Caki2 (cell line): ENCODE measurements around the gene PLCH1. TPM values are rescaled to one million over a fixed set of nuclear protein-coding genes. Genes with fewer than 3 reads are reported as not detected.

Experiments
- DNase-seq: peaks from one replicate; pipeline ENCODE4 v3.0.0-alpha.2; 2015; ENCODE audit warnings: low read depth
- in situ Hi-C: cut with HindIII; loops from 2 replicates; pipeline ENCODE4 v1.10.0; 2016; ENCODE audit warnings: low sequenced_read_pairs, low pct_unique_long_range_greater_than_20kb, mixed read lengths
- total RNA-seq: library from RNA; depleted of rRNA; stranded (reverse); fragments of >200 nt; shearing (Covaris generic); gene quantifications from 2 replicates; pipeline ENCODE4 v1.2.3, GENCODE V29; 2014; ENCODE audit warnings: low replicate concordance

Gene PLCH1
- total RNA-seq, 1 experiment from 2014 or later, result 5.6 TPM

- no peak for DNase-seq
- in situ Hi-C loops, result no loop called here
Measured at GRCh38 chr3:155481089-155481488, 263.8 kb downstream of the PLCH1 start.

DNA sequence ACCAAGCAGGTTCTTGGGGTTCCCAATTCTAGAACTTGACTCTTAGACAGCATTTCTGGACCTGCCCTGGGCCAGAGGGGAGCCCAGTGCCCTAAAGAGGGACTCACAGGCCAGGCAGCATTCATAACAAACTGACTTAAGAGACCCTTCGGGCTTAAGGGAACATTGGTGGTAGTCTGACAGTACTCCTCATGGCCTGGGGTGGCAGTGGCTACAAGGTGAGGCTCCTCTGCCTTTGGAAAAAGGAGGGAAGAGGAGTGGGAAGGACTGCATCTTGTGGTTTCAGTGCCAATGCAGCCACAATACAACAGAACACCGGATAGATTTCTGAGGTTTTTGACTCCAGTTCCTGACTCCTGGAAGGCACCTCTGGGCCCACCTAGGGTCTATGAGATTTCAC lies 279.2 kb downstream of the PLCH1 start:
- in situ Hi-C loops, result no loop called here
- no peak for DNase-seq

DNA sequence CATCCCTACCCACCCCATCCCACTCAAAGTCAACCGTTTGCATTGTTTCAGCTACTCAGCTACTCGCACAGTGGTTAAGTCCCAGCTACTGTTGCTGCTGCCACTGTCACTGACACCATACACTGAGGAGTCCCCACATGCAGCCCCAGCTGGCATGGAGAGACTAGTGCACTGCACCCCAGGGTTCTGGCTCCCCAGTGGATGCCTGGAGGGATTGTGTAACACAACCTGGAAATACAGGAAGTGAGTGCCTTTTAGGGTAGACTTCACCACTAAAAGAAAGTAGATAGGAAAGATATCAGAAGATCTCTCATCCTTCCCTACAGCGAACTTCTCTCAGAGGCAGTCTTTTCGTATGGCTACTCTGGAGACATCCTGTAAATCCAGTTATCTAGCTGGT lies 282.2 kb downstream of the PLCH1 start:
- no peak for DNase-seq
- in situ Hi-C loops, result no loop called here

DNA sequence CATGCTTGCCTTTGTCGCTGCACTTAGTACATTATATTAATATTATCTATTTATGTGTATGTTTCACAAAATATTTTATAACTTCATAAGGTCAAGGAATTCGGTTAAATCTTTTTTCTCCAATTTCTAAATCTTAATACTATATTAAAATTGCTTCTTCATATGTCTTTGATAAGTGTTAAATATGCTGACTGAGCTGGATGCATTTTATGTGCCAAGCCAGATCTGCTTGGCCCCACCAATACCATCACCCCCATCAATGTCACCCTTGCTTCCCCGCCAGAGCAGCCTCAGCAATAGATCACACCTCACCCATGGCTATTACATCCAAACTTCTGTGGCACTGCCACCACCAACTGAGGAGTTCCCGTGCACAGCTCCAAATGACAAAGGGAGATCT lies 287.3 kb downstream of the PLCH1 start:
- in situ Hi-C loops, result no loop called here
- no peak for DNase-seq

DNA sequence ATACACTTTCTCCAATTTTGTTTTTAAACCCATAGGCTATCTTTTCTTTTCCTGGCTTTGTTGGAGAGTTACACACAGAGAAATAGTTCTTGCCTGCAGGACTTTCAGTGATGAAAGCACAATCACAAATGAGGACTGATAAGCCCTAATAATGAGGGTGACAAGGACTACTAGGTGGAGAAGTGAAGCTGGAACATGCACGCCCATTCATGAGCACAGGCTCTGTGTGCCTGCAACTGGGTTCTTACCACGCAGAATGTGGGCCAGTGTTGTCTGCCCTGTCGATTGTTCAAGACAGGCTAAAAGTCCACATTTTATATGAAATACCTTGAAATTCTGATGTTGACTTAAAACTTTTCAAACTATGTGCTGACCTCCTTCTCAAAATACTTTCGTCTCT lies 289.1 kb downstream of the PLCH1 start:
- DNase-seq, result no peak
- in situ Hi-C loops, result no loop called here

GRCh38 chr3:155453512-155453911 lies 291.4 kb downstream of the PLCH1 start:
- no peak for DNase-seq
- in situ Hi-C loops, result no loop called here

GRCh38 chr3:155449613-155450267 lies 295.1 kb downstream of the PLCH1 start:
- in situ Hi-C loops, result no loop called here
- no peak for DNase-seq

DNA sequence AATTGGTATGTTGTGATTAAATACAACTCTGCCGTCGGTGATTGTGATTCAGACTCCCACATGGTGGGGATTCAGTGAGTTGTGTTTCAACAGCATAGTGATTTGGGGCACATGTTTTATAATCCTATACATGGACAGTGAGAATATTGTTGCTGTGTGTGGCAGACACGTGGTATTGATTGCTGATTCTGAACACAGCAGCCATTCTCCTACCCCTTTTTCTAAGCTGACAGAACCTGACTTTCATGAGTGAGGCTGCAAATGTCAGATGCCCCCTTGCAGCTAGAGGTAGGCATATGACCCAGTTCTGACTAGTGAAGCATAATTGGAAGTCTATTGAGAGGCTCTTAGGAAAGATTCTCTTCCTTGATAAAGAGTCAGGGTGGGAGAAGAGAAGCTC lies 296.3 kb downstream of the PLCH1 start:
- no peak for DNase-seq
- in situ Hi-C loops, result no loop called here

GRCh38 chr3:155446366-155446765 lies 298.5 kb downstream of the PLCH1 start:
- in situ Hi-C loops, result no loop called here
- DNase-seq, result no peak

DNA sequence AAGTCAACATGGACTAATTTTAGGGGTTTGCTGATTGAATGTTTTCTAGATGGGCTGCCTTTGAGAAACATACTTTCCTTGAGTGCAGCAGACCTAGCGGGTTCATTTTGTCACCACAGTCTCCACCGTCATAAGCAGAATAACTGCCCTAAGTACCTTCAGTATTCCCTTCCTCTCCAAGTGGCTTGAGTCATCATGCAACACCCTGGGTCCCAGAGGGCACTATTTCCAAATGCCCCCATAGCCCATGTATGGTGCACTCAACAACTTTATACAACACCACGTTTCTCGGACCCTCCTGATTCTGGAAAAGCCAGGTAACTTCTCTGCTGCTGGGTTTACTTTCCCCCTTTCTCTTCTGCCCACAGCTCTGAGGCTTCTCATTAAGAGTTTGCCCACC lies 300.1 kb downstream of the PLCH1 start:
- DNase-seq, result no peak
- in situ Hi-C loops, result no loop called here

- no peak for DNase-seq
- in situ Hi-C loops, result no loop called here
Measured at GRCh38 chr3:155443815-155444214, 301.1 kb downstream of the PLCH1 start.

DNA sequence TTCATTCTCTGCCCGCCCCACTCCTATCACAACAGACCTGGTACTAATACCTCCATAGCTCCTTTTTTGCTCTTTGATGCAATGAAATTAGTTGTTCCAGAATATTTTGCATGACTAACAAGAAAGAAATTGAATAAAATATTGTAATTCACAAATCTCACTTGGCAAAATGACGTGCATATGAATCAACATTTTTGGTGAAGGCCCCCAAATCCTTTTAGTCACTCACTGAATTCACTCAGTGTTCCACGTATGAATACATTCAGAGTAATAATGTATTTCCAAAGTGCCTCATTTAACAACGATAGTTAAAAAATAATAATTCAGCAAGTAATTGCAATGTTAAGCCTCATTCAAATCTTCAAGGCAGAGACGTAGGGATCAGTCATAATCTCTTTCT lies 302.8 kb downstream of the PLCH1 start:
- in situ Hi-C loops, result no loop called here
- no peak for DNase-seq

GRCh38 chr3:155441506-155441905 lies 303.4 kb downstream of the PLCH1 start:
- DNase-seq, result no peak

GRCh38 chr3:155441026-155441425 lies 303.8 kb downstream of the PLCH1 start:
- DNase-seq, result no peak
- in situ Hi-C loops, result no loop called here

More at GRCh38 chr3:155441506-155441905, 303.4 kb downstream of the PLCH1 start:
- in situ Hi-C loops, result no loop called here

- DNase-seq, result no peak
Measured at GRCh38 chr3:155435821-155436220, 309.1 kb downstream of the PLCH1 start.

GRCh38 chr3:155431856-155432570 lies 312.9 kb downstream of the PLCH1 start:
- DNase-seq, result no peak
- in situ Hi-C loops, result no loop called here

More at GRCh38 chr3:155435821-155436220, 309.1 kb downstream of the PLCH1 start:
- in situ Hi-C loops, result no loop called here

GRCh38 chr3:155428563-155428962 lies 316.3 kb downstream of the PLCH1 start:
- in situ Hi-C loops, result no loop called here
- no peak for DNase-seq

DNA sequence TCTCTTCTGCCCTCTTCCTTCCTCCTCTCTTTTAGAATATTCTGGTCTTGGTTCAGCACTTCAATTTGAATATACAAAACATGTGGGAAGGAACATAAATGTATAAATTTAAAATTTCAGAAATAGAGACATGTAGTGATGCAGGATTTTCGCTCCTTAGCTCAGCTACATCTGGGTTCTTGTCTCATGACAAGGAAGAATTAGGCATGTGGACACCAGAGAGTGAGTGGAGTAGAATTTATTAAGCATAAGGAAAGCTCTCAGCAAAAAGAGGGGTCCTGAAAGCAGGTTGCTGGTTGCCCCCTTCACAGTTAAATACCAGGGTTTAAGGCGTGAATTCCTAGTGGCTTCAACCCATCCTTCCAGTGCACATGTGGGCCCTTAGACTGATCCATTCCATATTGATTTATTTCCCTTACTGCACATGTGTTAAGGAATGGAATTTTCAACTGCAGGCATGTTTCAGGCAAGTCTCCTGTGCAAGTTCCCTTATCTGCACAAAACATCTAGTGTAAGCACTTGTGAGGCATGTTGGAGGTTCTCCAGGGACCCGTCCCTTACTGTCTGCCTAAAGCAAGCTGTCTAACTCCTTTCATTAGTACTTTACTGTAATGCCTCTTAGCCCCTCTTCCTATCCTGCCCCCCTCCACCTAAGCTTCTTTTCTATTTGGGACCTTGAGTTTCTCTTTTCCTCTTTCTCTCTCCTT lies 318.2 kb downstream of the PLCH1 start:
- DNase-seq, result no peak
- in situ Hi-C loops, result no loop called here

DNA sequence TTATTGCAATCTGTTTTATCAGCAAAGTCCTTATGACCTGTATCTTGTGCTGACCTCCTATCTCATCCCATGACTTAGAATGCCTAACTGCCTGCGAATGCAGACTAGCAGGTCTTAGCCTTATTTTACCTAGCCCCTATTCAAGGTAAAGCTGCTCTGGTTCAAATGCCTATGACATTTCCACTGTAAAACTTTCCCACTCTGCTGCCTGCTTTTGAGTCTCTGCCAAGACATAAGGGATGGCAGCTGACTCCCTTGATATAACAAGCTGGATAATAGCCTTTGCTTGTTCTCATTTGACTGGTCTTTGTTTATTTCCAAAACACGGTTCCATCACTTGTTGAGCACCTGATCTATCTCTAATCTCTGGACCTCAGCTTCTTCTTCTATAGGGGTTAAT lies 319.5 kb downstream of the PLCH1 start:
- no peak for DNase-seq
- in situ Hi-C loops, result no loop called here
